SK-N-SH treated with all-trans-retinoic acid at 6 μM for 48 hours (cell line): ENCODE results near the gene IFIT5.

Source experiments
- ARNTL ChIP-seq: fragments of 450-650 bp; formaldehyde crosslinking; IDR thresholded peaks from 2 replicates; pipeline ENCODE4 v1.5.0; 2020; ENCODE audit warnings: low read depth, mild to moderate bottlenecking, moderate library complexity, borderline replicate concordance
- CSDC2 ChIP-seq: fragments of 250-450 bp; sonication (Bioruptor Pico); IDR thresholded peaks from 2 replicates; pipeline ENCODE4 v1.5.0; 2020; ENCODE audit warnings: mild to moderate bottlenecking, moderate library complexity
- ESRRG ChIP-seq: fragments of 250-450 bp; sonication (Bioruptor Pico); IDR thresholded peaks from 2 replicates; pipeline ENCODE4 v1.6.1; 2021; ENCODE audit warnings: mild to moderate bottlenecking
- GLIS3 ChIP-seq: fragments of 250-450 bp; sonication (Bioruptor Pico); IDR thresholded peaks from 2 replicates; pipeline ENCODE4 v1.5.0; 2020; ENCODE audit warnings: mild to moderate bottlenecking, moderate library complexity
- ISL1 ChIP-seq: fragments of 250-450 bp; sonication (Bioruptor Pico); IDR thresholded peaks from 2 replicates; pipeline ENCODE4 v2.1.2; 2022; ENCODE audit warnings: mild to moderate bottlenecking, moderate library complexity
- TCF4 ChIP-seq: fragments of 250-450 bp; sonication (Bioruptor Pico); IDR thresholded peaks from 2 replicates; pipeline ENCODE4 v1.8.0; 2021; ENCODE audit warnings: mild to moderate bottlenecking, moderate library complexity, borderline replicate concordance
- ZFP3 ChIP-seq: fragments of 250-450 bp; sonication (Bioruptor Pico); IDR thresholded peaks from 2 replicates; pipeline ENCODE4 v1.5.0; 2020; ENCODE audit warnings: mild to moderate bottlenecking, moderate library complexity
- ZNF565 ChIP-seq: fragments of 450-650 bp; formaldehyde crosslinking; conservative IDR thresholded peaks from 2 replicates; pipeline ENCODE4 v1.5.0; 2020; ENCODE audit warnings: low read depth, mild to moderate bottlenecking, moderate library complexity
- ZNF8 ChIP-seq: fragments of 450-650 bp; formaldehyde crosslinking; IDR thresholded peaks from 2 replicates; pipeline ENCODE4 v1.5.0; 2020; ENCODE audit warnings: mild to moderate bottlenecking, moderate library complexity
- TF ChIP-seq, protein P1 (sequence below): fragments of 250-450 bp; sonication (Bioruptor Pico); IDR thresholded peaks from 2 replicates; pipeline ENCODE4 v1.8.0; 2020; ENCODE audit warnings: mild to moderate bottlenecking, moderate library complexity, borderline replicate concordance
- TF ChIP-seq, protein P2 (sequence below): fragments of 250-450 bp; sonication (Bioruptor Pico); IDR thresholded peaks from 2 replicates; pipeline ENCODE4 v1.5.1; 2020; ENCODE audit warnings: low read depth, mild to moderate bottlenecking, moderate library complexity
- TF ChIP-seq, protein P3 (sequence below): fragments of 250-450 bp; sonication (Bioruptor Pico); IDR thresholded peaks from 2 replicates; pipeline ENCODE4 v1.5.0; 2020; ENCODE audit warnings: mild to moderate bottlenecking, moderate library complexity

DNA sequence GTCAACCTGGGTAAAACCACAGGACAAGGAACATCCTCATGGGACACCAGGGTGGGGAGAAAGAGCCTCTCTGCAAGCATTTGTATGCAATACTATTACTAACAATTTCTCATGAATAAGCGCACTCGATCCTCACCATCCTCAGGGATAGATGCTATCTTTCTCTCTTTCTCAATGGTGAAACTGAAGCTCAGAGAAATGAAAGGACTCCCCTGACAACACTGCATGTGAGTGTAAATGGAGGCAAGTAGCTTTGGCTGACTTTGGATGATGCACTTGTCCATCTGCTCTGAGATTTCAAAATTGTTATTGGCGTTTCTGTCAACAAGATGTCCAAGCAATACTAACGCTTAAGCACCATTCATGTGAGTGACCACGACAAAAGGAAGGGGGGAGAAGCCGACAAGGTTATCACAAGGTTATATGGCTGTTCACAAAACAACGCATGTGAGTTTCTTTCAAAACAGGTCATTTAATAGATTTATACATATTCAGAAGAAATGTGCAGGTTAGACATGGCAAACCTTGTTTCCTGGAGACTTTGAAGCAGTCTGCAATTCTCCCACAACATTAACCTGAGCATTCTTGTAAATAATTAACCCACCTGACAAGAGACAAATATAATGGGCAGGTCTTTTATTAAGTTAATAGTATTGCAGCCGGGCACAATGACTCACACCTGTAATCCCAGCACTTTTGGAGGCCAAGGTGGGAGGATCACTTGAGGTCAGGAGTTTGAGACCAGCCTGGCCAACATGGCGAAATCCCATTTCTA is 54.0 kb downstream of the IFIT5 start:
- TF ChIP-seq, protein P1, sequence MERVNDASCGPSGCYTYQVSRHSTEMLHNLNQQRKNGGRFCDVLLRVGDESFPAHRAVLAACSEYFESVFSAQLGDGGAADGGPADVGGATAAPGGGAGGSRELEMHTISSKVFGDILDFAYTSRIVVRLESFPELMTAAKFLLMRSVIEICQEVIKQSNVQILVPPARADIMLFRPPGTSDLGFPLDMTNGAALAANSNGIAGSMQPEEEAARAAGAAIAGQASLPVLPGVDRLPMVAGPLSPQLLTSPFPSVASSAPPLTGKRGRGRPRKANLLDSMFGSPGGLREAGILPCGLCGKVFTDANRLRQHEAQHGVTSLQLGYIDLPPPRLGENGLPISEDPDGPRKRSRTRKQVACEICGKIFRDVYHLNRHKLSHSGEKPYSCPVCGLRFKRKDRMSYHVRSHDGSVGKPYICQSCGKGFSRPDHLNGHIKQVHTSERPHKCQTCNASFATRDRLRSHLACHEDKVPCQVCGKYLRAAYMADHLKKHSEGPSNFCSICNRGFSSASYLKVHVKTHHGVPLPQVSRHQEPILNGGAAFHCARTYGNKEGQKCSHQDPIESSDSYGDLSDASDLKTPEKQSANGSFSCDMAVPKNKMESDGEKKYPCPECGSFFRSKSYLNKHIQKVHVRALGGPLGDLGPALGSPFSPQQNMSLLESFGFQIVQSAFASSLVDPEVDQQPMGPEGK (CRISPR knock-in tag): no peak
- TF ChIP-seq ARNTL (CRISPR knock-in tag) (no peak), ISL1 (CRISPR knock-in tag) (no peak), CSDC2 (no peak), ESRRG (no peak), TCF4 (CRISPR knock-in tag) (no peak), ZNF565 (CRISPR knock-in tag) (no peak), GLIS3 (CRISPR knock-in tag) (no peak), ZFP3 (CRISPR knock-in tag) (no peak), ZNF8 (no peak)
- TF ChIP-seq, protein P2, sequence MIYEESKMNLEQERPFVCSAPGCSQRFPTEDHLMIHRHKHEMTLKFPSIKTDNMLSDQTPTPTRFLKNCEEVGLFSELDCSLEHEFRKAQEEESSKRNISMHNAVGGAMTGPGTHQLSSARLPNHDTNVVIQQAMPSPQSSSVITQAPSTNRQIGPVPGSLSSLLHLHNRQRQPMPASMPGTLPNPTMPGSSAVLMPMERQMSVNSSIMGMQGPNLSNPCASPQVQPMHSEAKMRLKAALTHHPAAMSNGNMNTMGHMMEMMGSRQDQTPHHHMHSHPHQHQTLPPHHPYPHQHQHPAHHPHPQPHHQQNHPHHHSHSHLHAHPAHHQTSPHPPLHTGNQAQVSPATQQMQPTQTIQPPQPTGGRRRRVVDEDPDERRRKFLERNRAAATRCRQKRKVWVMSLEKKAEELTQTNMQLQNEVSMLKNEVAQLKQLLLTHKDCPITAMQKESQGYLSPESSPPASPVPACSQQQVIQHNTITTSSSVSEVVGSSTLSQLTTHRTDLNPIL: no peak
- TF ChIP-seq, protein P3, sequence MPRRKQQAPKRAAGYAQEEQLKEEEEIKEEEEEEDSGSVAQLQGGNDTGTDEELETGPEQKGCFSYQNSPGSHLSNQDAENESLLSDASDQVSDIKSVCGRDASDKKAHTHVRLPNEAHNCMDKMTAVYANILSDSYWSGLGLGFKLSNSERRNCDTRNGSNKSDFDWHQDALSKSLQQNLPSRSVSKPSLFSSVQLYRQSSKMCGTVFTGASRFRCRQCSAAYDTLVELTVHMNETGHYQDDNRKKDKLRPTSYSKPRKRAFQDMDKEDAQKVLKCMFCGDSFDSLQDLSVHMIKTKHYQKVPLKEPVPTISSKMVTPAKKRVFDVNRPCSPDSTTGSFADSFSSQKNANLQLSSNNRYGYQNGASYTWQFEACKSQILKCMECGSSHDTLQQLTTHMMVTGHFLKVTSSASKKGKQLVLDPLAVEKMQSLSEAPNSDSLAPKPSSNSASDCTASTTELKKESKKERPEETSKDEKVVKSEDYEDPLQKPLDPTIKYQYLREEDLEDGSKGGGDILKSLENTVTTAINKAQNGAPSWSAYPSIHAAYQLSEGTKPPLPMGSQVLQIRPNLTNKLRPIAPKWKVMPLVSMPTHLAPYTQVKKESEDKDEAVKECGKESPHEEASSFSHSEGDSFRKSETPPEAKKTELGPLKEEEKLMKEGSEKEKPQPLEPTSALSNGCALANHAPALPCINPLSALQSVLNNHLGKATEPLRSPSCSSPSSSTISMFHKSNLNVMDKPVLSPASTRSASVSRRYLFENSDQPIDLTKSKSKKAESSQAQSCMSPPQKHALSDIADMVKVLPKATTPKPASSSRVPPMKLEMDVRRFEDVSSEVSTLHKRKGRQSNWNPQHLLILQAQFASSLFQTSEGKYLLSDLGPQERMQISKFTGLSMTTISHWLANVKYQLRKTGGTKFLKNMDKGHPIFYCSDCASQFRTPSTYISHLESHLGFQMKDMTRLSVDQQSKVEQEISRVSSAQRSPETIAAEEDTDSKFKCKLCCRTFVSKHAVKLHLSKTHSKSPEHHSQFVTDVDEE (CRISPR knock-in tag): no peak
